Measurements from ENCODE around the gene PLCB1.

PLCB1 gene

DNA sequence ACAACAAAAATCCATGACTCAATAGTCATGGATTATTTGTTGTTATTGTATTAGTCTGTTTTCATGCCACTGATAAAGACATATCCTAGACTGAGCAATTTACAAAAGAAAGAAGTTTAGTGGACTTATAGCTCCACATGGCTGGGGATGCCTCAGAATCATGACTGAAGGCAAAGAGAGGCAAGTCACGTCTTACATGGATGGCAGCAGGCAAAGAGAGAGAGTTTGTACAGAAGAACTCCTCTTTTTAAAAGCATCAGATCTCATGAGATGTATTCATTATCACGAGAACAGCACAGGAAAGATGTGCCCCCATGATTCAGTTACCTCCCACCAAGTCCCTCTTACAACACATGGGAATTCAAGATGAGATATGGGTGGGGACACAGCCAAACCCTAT, 792.5 kb downstream of the PLCB1 start:
- no peak for DNase-seq

DNA sequence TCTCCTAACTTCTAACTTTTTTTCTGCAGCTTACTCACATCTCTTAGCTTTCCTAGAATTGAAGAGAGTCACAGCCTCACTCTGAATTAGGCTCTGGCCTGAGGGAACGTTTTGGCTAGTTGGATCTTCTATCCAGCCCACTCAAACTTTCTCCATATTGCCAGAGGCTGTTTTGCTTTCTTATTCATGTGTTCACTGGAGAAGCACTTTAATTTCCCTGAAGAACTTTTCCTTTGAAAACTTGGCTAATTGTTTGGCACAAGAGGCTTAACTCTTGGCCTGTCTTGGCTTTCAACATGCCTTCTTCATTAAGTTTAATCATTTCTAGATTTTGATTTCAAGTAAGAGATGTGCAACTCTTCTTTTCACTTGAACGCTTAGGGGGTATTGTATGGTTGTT, 798.7 kb downstream of the PLCB1 start:
- no peak for DNase-seq

DNA sequence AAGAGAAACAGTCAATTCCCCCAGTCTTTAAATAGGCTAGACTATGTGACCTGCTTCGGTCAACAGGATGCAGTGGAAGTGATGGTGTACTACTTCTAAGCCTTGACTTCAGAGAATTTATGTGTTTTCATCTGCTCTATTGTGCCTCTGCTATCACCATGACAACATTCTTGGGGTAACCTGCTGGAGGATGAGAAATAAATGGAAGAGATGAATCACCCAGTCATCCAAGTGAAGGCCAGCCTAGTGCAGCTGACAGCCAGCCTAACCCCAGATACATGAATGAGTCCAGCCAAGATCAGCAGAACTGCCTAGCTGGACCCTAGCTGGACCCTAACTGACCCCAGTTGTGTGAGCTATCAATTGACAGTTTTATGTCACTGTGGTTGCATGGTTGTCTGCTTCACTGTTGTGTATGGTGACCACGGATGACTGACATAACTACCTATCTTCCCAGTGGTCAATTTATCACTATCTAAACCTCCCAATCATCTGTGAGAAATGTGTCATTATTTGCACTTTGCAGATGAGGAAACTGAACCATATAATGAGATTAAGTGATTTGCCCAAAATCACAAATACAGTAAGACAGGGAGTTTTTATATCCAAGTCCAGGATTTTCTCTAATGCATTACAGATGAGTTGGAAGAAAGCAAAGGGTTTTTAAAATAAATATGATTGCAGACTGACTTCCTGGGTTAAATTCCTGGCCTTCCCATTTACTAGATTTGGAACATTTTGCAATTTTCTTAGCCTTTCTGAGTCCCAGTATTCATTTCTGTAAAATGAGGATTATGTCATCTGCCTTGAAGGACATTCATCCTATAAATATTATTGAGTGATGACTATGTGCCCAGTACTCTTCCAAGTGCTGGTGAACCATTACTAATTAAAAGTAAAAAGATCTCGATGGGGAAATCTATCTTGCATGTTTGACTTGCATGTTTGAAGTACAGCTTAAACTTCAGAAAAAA, 800.4 kb downstream of the PLCB1 start:
- no peak for DNase-seq

GRCh38 chr20:8933381-8933807, 801.3 kb downstream of the PLCB1 start:
- no peak for DNase-seq

DNA sequence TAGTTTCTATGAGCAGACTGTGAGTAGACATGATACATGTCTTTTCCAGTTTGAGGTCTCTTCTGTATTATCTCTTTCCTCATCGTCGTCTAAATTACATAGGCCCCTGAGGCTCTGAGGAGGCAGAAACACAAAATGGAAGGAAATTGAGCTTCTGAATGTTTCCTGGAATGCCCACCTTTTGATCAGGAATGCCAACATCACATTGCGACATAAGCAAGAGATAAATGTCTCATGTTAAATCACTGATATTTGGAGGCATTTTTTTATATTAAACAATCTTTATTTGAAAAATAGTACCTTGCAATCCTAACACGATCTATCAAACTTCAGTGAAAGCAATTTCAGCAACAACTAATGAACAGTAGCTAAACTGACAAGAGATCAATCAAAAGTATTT, 802.3 kb downstream of the PLCB1 start:
- DNase-seq, result no peak
